NCI-H82 treated with DMSO at 0.1 percent for 48 hours (cell line): ENCODE data around the gene PIM2.
A peak's percentile ranks its signal among the peaks of the same experiment; 100 is the strongest.

Experiments used
- DNase-seq: peaks from one replicate; lab custom pipeline; 2025; ENCODE audit not compliant: unreplicated experiment; lab: John Stamatoyannopoulos, UW

PIM2 gene

GRCh38 chrX:48936429-48937053, 17.7 kb upstream of the PIM2 start:
- no peak for DNase-seq

- DNase-seq: no peak
Observed at GRCh38 chrX:48935301-48935670, 16.5 kb upstream of the PIM2 start.

- no peak for DNase-seq
Observed at GRCh38 chrX:48934581-48935300, 15.9 kb upstream of the PIM2 start.

GRCh38 chrX:48933757-48934156, 14.9 kb upstream of the PIM2 start:
- no peak for DNase-seq

GRCh38 chrX:48927736-48928382, 9.0 kb upstream of the PIM2 start:
- no peak for DNase-seq

- no peak for DNase-seq
Observed at GRCh38 chrX:48927123-48927522, 8.3 kb upstream of the PIM2 start.

- no peak for DNase-seq
Observed at GRCh38 chrX:48924270-48924669, 5.4 kb upstream of the PIM2 start.

- DNase-seq: no peak
Observed at GRCh38 chrX:48923771-48924170, 4.9 kb upstream of the PIM2 start.

GRCh38 chrX:48920718-48921104, 1.9 kb upstream of the PIM2 start:
- no peak for DNase-seq

GRCh38 chrX:48919947-48920717, 1.3 kb upstream of the PIM2 start:
- no peak for DNase-seq

GRCh38 chrX:48919360-48919841, 577 bp upstream of the PIM2 start:
- DNase-seq: no peak

- no peak for DNase-seq
Observed at GRCh38 chrX:48918301-48918642, 552 bp downstream of the PIM2 start.

- DNase-seq: peak; percentile 81
Observed at GRCh38 chrX:48917139-48918001, 1.5 kb downstream of the PIM2 start.

GRCh38 chrX:48914593-48915493, 4.0 kb downstream of the PIM2 start:
- DNase-seq: no peak

- DNase-seq: no peak
Observed at GRCh38 chrX:48913605-48914366, 5.0 kb downstream of the PIM2 start.

- DNase-seq: peak; percentile 73
Observed at GRCh38 chrX:48911412-48912182, 7.2 kb downstream of the PIM2 start, which contains the start of gene SLC35A2. TSS of gene SLC35A2 (minus strand) at chrX:48911646. CDS start at chrX:48911636, 10 bp downstream.

GRCh38 chrX:48910926-48911411, 7.9 kb downstream of the PIM2 start:
- DNase-seq: no peak
